ENCODE measurements around the gene CCL2.

CCL2 gene

DNA sequence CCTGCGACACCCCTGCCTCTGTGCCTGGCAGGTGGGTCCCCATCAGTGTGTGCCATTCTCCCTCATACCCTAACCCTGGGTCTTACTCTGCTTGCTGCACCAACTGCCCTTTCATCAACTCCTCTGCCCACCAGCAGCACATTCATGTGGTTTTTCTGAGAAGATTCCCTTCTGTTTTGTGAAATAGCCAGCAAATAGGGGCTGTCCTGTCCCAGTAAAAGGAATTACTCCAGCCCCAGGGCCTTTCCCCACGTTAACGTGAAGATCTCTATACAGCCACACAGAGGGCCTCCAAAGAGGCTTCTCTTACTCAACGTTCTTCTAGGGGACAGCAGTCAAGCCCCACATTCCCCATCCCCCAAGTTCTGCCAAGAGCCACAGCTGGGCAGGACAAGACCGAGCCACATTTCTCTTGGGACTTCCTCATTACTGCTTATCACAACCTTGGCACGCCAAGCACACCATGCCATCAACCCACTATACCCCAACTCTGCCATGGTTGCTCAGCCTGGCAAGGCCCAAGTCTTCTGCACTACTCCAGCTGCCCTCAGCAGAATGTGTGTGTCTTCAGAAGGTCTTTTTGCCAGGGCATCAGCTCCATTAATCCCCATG is 18.7 kb upstream of the CCL2 start:
- no peak for DNase-seq (ENCODE audit: low read depth)
- TF ChIP-seq CTCF (IDR thresholded peaks at IDR 0.05; ENCODE audit: low read length, missing control alignments) = no peak
- H3K4me3 ChIP-seq (replicated peaks; ENCODE audit: low read depth, low read length) = no peak overlapping the region

DNA sequence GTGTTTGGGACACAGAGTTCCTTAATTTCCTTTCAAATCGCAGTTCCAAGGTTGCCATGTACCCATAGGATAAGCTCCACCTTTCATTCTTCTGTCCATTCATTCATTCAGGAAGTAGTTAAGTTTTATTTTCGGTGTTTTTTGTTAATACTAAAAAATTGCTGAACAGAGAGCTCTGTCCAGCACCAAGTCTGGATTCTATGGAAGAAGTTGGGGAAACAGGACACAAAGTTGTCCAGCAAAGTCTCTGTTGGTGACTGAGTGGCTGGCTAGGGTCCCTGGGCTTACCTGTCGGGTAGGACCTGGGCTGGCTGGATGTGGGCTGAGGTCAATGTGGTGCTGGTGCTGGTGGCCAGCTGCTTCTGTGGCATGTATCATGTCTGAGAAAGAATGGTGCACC is 17.6 kb upstream of the CCL2 start:
- TF ChIP-seq CTCF (IDR thresholded peaks at IDR 0.05; ENCODE audit: low read length, missing control alignments) = no peak
- no peak overlapping the region for H3K4me3 ChIP-seq (replicated peaks; ENCODE audit: low read depth, low read length)
- no peak for DNase-seq (ENCODE audit: low read depth)

DNA sequence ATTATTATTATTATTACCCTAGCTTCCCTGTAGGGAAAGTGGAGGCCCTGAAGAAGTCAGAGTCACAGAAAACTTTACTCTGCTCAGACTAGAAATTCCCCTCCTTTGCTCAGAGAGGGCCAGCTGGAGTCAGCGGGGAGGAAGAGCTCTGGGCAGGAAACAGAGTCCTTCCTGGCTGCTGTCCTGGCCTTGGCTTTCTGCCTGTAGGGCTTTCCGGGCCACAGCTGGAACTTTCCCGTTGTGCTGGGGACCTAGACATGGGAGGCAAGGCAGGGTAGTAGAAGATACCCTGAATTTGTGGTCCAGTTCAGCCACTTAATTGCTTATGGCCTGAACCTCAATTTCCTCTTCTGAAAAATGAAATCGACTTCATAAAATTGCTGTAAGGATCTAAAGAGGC is 14.0 kb upstream of the CCL2 start:
- no peak overlapping the region for H3K4me3 ChIP-seq (replicated peaks; ENCODE audit: low read depth, low read length)
- no peak for TF ChIP-seq CTCF (IDR thresholded peaks at IDR 0.05; ENCODE audit: low read length, missing control alignments)
- peak; percentile 55 for DNase-seq (ENCODE audit: low read depth)

GRCh38 chr17:34242587-34243363 is 12.3 kb upstream of the CCL2 start:
- TF ChIP-seq CTCF (IDR thresholded peaks at IDR 0.05; ENCODE audit: low read length, missing control alignments) = no peak
- no peak overlapping the region for H3K4me3 ChIP-seq (replicated peaks; ENCODE audit: low read depth, low read length)
- DNase-seq (ENCODE audit: low read depth) = no peak

- DNase-seq (ENCODE audit: low read depth) = no peak
- H3K4me3 ChIP-seq (replicated peaks; ENCODE audit: low read depth, low read length) = no peak overlapping the region
- no peak for TF ChIP-seq CTCF (IDR thresholded peaks at IDR 0.05; ENCODE audit: low read length, missing control alignments)
Measured at GRCh38 chr17:34243364-34244320, 11.4 kb upstream of the CCL2 start.

DNA sequence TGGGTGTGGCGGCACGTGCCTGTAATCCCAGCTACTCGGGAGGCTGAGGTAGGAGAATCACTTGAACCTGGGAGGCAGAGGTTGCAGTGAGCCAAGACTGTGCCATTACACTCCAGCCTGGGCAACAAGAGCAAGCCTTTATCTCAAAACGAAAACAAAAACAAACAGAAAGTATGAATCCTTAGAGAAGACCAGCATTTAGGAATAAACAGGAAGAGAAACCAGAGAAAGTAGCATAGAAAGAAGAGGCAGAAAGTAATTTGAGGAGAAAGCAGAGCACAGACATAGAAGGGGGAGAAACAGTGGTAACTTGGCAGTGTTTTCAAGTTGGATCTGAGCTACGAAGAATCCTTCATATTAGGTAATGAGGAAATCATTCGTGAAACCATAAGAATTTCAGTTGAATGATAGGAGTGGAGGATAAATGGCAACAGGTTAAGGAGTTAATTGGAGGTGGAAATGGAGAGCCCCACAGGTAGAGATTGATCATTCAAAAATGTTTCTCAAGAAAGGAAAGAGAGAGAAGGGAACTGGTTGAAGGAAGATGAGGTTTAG is 9.7 kb upstream of the CCL2 start:
- TF ChIP-seq CTCF (IDR thresholded peaks at IDR 0.05; ENCODE audit: low read length, missing control alignments) = no peak
- no peak for DNase-seq (ENCODE audit: low read depth)
- H3K4me3 ChIP-seq (replicated peaks; ENCODE audit: low read depth, low read length) = no peak overlapping the region

All from fibroblast of pulmonary artery (primary cell).